ENCODE measurements around the gene INPP5F. TPM values are rescaled to one million over a fixed set of nuclear protein-coding genes. Genes with fewer than 3 reads are reported as not detected.

INPP5F gene
- total and polyA plus RNA-seq, 8 donors = 10.9 to 46.5 (median 40.5) TPM

- intact Hi-C loops (cut with DNase I) = no loop called here
- no peak for TF ChIP-seq CTCF (IDR thresholded peaks at IDR 0.05)
- Histone ChIP-seq H3K27me3 (no peaks in the 10 kb centered on the region), H3K36me3 (peaks cover 0 to 36% of the 10 kb centered on the region in 2 donors), H3K27ac (peak overlapping the region in 1 of 2 donors; percentile 29), H3K4me3 (no peak overlapping the region), H3K9me3 (no peaks in the 10 kb centered on the region), H3K4me1 (peaks cover 9 to 35% of the 10 kb centered on the region in 2 donors)
- DNase-seq (no peak), ATAC-seq (no peak)
Measured at GRCh38 chr10:119679480-119679829, 46.4 kb upstream of the INPP5F start.

DNA sequence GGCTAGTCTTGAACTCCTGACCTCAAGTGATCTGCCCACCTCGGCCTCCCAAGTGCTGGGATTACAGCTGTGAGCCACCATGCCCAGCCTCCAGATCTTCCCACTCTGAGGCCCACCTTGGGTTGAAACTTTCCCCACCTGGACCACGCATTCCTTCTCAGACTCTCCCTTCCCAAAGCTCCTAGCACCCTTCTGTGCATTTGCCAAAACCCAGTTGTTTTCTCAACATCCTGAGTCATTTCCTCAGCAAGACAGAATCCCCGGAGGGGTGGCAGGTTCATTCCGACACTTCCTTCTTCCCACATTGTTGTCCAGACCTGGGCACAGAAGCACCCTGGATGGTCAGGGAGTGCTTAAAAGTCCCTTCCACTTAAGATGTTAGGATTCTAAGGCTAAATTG, 45.8 kb upstream of the INPP5F start:
- no peak for TF ChIP-seq CTCF (IDR thresholded peaks at IDR 0.05)
- DNase-seq = no peak
- Histone ChIP-seq H3K36me3 (peaks cover 0 to 30% of the 10 kb centered on the region in 2 donors), H3K9me3 (no peaks in the 10 kb centered on the region), H3K4me3 (no peak overlapping the region), H3K27ac (peak overlapping the region in 1 of 2 donors; percentile 29), H3K27me3 (no peaks in the 10 kb centered on the region), H3K4me1 (peaks cover 9 to 35% of the 10 kb centered on the region in 2 donors)
- intact Hi-C loops (cut with DNase I) = no loop called here
- ATAC-seq = peak; percentile 5

DNA sequence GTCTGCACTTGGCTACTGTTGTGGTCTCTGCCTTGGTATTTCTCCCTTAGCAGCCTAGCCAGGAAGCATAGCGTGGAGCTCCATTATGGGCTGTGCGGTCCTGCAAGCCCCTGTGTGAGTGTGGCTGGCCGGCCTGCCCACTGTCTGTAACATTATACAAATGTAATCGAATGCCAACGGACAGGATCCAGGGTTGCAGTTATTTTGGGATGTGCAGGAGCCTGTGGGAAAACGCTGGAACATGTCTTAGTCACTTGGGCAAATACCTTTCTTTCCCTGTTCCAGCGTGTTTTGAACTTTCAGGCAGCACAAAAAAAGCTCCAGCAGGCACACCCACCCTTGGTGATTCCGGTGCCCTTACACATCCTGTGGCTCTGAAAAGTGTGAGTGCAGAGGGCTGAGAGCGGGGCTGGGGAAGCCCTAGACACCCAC, 45.2 kb upstream of the INPP5F start:
- DNase-seq = no peak
- Histone ChIP-seq H3K27ac (peak overlapping the region in 1 of 2 donors; percentile 29), H3K4me3 (no peak overlapping the region), H3K27me3 (no peaks in the 10 kb centered on the region), H3K4me1 (peaks cover 9 to 35% of the 10 kb centered on the region in 2 donors), H3K9me3 (no peaks in the 10 kb centered on the region), H3K36me3 (peaks cover 0 to 26% of the 10 kb centered on the region in 2 donors)
- no peak for ATAC-seq
- intact Hi-C loops (cut with DNase I) = no loop called here
- TF ChIP-seq CTCF (IDR thresholded peaks at IDR 0.05) = no peak

DNA sequence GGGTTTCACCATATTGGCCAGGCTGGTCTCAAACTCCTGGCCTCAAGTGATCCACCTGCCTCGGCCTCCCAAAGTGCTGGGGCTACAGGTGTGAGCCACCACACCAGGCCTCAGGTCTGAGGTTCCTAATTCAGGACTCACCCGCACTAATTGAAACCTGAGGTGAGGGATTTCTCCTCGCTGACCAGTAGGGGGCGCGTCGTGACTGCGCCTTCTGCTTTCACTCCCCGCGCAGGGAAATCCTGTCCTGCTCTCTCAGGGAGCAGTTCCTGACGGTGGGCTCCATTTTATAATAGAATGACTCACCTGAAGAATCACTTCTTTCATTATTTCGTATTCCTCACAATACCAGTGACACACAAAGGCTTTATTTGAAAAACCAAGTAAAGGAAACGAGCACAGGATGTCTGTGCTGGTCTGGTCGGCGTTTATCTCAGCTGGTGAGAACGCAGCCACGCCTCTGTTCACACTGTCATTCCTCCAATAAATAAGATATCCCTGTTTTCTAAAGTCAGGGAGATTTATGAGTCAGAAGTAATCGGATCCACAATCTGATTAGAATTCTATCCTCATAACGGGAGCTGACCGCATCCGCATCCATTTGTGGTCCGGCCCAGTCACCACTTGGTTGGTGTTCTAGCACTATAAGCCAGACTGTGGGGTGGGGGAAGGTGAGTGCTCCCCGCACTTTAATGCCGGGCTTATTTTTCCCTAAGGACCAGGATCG, 39.2 kb upstream of the INPP5F start:
- H3K36me3 ChIP-seq = no peaks in the 10 kb centered on the region
- H3K4me1 ChIP-seq = peaks cover 2 to 26% of the 10 kb centered on the region in 2 donors
- ATAC-seq = peak; percentile 91
- no peaks in the 10 kb centered on the region for H3K9me3 ChIP-seq
- H3K4me3 ChIP-seq = peak overlapping the region in 1 of 2 donors; percentile 20
- intact Hi-C loops (cut with DNase I) = no loop called here
- TF ChIP-seq CTCF (IDR thresholded peaks at IDR 0.05) = peak; percentile 90 to 93
- no peaks in the 10 kb centered on the region for H3K27me3 ChIP-seq
- peak overlapping the region in 1 of 2 donors; percentile 50 for H3K27ac ChIP-seq
- peak; percentile 72 to 93 (median 88) for DNase-seq

GRCh38 chr10:119687192-119688032, 38.4 kb upstream of the INPP5F start:
- DNase-seq (no peak), ATAC-seq (no peak)
- intact Hi-C loops (cut with DNase I) = no loop called here

More at GRCh38 chr10:119687192-119688032, 38.4 kb upstream of the INPP5F start:
- H3K27ac ChIP-seq = peak overlapping the region in 1 of 2 donors; percentile 50
- H3K36me3 ChIP-seq = no peaks in the 10 kb centered on the region
- TF ChIP-seq CTCF (IDR thresholded peaks at IDR 0.05) = no peak
- no peaks in the 10 kb centered on the region for H3K27me3 ChIP-seq
- no peak overlapping the region for H3K4me3 ChIP-seq
- H3K4me1 ChIP-seq = peaks cover 2 to 18% of the 10 kb centered on the region in 2 donors
- no peaks in the 10 kb centered on the region for H3K9me3 ChIP-seq
